Measurements from ENCODE around the gene SMCO1.
A peak's percentile ranks its signal among the peaks of the same experiment; 100 is the strongest.

The SMCO1 gene

DNA sequence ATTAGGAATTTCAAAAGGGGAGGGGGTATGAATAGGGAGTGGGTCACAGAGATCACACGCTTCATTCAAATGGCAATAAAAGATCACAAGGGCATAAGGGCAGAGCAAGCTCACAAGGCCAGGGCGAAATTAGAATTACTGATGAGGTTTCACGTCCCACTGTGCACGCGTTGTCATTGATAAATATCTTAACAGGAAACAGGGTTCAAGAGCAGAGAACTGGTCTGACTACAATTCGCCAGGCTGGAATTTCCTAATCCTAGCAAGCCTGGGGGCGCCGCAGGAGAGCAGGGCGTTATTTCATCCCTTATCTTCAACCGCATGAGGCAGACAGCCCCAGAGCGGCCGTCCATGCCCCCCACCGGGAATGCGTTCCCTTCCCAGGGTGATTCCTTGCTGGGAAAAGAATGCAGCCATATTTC is 18.1 kb upstream of the SMCO1 start:
- peaks cover 3% of the 10 kb centered on the region for H3K79me1 ChIP-seq (ENCODE audit: low read length)
- no peak overlapping the region for H4K8ac ChIP-seq (ENCODE audit: low read depth, low read length)
- H2BK12ac ChIP-seq (ENCODE audit: low read length) = no peak overlapping the region
- H3K27me3 ChIP-seq (ENCODE audit: insufficient read depth, low read length) = no peaks in the 10 kb centered on the region
- no peak overlapping the region for H2AFZ ChIP-seq (ENCODE audit: insufficient read depth, low read length, poor library complexity)
- no peak overlapping the region for H3K23ac ChIP-seq (ENCODE audit: low read length)
- no peak overlapping the region for H4K12ac ChIP-seq (ENCODE audit: low read depth, low read length)
- H3K4me2 ChIP-seq (ENCODE audit: low read length) = no peak overlapping the region
- no peak overlapping the region for H3K4ac ChIP-seq (ENCODE audit: low read depth, low read length)
- peak; percentile 83 to 87 for DNase-seq
- no peaks in the 10 kb centered on the region for H3K79me2 ChIP-seq (ENCODE audit: control insufficient read depth, insufficient read depth, low read length, poor library complexity)
- H3K18ac ChIP-seq (ENCODE audit: low read length) = no peak overlapping the region
- H3K4me1 ChIP-seq (ENCODE audit: control insufficient read depth in 1 of 2, insufficient read depth in 2 of 2, low read length in 2 of 2) = peaks cover 3 to 5% of the 10 kb centered on the region in 2 experiments
- no peak overlapping the region for H3K27ac ChIP-seq (ENCODE audit: low read depth, low read length)
- no peak overlapping the region for H2BK120ac ChIP-seq (ENCODE audit: insufficient read depth, low read length, poor library complexity)
- no peak overlapping the region for H3K9ac ChIP-seq (ENCODE audit: low read length)
- no peak overlapping the region for H4K91ac ChIP-seq (ENCODE audit: low read depth, low read length)
- H2AK5ac ChIP-seq (ENCODE audit: low read length) = no peak overlapping the region
- H3K9me3 ChIP-seq (ENCODE audit: insufficient read depth, low read depth, low read length) = no peaks in the 10 kb centered on the region
- H2BK5ac ChIP-seq (ENCODE audit: low read depth, low read length, poor library complexity) = no peak overlapping the region
- WGBS (ENCODE audit: extremely low coverage, insufficient coverage, insufficient read length) = no CpG with 5 or more reads among the region's 14 CpGs
- H3K14ac ChIP-seq (ENCODE audit: low read length) = no peak overlapping the region
- H3K4me3 ChIP-seq (ENCODE audit: low read depth, low read length) = no peak overlapping the region
- H3K36me3 ChIP-seq (ENCODE audit: control insufficient read depth in 1 of 2, insufficient read depth in 2 of 2, low read length in 2 of 2) = no peaks in the 10 kb centered on the region

DNA sequence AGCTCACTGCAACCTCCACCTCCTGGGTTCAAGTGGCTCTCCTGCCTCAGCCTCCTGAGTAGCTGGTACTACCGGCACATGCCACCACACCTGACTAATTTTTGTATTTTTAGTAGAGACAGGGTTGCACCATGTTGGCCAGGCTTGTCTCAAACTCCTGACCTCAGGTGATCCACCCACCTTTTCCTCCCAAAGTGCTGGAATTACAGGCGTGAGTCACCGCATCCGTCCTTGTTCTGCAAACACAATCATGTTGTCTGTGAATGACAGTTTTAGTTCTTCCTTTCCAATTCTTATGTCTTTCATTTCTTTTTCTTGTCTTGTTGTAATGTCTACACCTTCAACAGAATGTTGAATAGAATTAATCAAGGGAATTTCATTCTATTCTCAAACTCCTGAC is 16.3 kb upstream of the SMCO1 start:
- no peak for DNase-seq
- Histone ChIP-seq H3K9me3 (ENCODE audit: insufficient read depth, low read depth, low read length) (no peaks in the 10 kb centered on the region), H2AK5ac (ENCODE audit: low read length) (no peak overlapping the region), H3K18ac (ENCODE audit: low read length) (no peak overlapping the region), H2AFZ (ENCODE audit: insufficient read depth, low read length, poor library complexity) (no peak overlapping the region), H3K79me2 (ENCODE audit: control insufficient read depth, insufficient read depth, low read length, poor library complexity) (no peaks in the 10 kb centered on the region), H3K4ac (ENCODE audit: low read depth, low read length) (no peak overlapping the region), H3K36me3 (ENCODE audit: control insufficient read depth in 1 of 2, insufficient read depth in 2 of 2, low read length in 2 of 2) (no peaks in the 10 kb centered on the region), H4K12ac (ENCODE audit: low read depth, low read length) (no peak overlapping the region), H2BK120ac (ENCODE audit: insufficient read depth, low read length, poor library complexity) (no peak overlapping the region), H3K27ac (ENCODE audit: low read depth, low read length) (no peak overlapping the region), H4K8ac (ENCODE audit: low read depth, low read length) (no peak overlapping the region), H3K4me3 (ENCODE audit: low read depth, low read length) (no peak overlapping the region), H3K14ac (ENCODE audit: low read length) (no peak overlapping the region), H3K9ac (ENCODE audit: low read length) (no peak overlapping the region), H4K91ac (ENCODE audit: low read depth, low read length) (no peak overlapping the region), H3K4me1 (ENCODE audit: control insufficient read depth in 1 of 2, insufficient read depth in 2 of 2, low read length in 2 of 2) (peaks cover 3 to 5% of the 10 kb centered on the region in 2 experiments), H2BK12ac (ENCODE audit: low read length) (no peak overlapping the region), H2BK5ac (ENCODE audit: low read depth, low read length, poor library complexity) (no peak overlapping the region), H3K4me2 (ENCODE audit: low read length) (no peak overlapping the region), H3K79me1 (ENCODE audit: low read length) (peaks cover 3% of the 10 kb centered on the region), H3K23ac (ENCODE audit: low read length) (no peak overlapping the region), H3K27me3 (ENCODE audit: insufficient read depth, low read length) (no peaks in the 10 kb centered on the region)
- WGBS (ENCODE audit: extremely low coverage, insufficient coverage, insufficient read length) = no CpG with 5 or more reads among the region's 4 CpGs

DNA sequence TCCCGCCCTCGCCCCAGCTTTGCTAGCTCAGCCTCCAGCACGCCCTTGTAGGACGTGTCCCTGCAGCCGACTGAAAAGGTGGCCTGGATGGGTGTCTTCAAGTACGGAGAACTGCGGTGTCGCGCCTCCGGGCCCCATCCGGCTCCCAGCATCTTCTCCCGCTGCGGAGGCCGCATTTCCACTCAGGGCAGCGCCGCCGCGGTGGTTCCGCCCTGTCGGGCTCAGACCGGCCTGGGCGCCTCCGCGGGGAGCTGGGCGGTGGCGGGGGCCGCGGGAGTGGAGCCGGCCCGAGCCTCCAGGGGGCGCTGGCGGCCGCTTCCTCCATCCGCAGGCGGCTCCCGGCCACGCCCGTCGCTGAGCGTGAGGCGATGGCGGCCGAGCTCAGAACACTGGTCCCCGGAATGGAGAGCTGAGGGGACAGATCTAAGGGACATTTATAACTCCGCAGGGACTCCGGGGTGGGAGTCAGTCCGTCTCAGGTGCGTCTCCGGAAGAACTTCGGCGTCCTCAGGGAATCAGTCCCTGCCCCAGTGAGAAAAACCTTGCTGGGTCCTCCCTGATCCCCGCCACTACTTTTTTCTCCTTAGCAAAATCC is 13.6 kb upstream of the SMCO1 start:
- Histone ChIP-seq H2BK5ac (ENCODE audit: low read depth, low read length, poor library complexity) (peak overlapping the region; percentile 45), H4K8ac (ENCODE audit: low read depth, low read length) (peak overlapping the region; percentile 70), H3K23ac (ENCODE audit: low read length) (no peak overlapping the region), H3K4me2 (ENCODE audit: low read length) (peak overlapping the region; percentile 56), H2BK12ac (ENCODE audit: low read length) (peak overlapping the region; percentile 56), H3K27ac (ENCODE audit: low read depth, low read length) (no peak overlapping the region), H3K36me3 (ENCODE audit: control insufficient read depth in 1 of 2, insufficient read depth in 2 of 2, low read length in 2 of 2) (no peaks in the 10 kb centered on the region), H2BK120ac (ENCODE audit: insufficient read depth, low read length, poor library complexity) (peak overlapping the region; percentile 74), H2AFZ (ENCODE audit: insufficient read depth, low read length, poor library complexity) (peak overlapping the region; percentile 78), H3K9ac (ENCODE audit: low read length) (no peak overlapping the region), H4K12ac (ENCODE audit: low read depth, low read length) (peak overlapping the region; percentile 52), H3K14ac (ENCODE audit: low read length) (peak overlapping the region; percentile 59), H3K4ac (ENCODE audit: low read depth, low read length) (no peak overlapping the region), H4K91ac (ENCODE audit: low read depth, low read length) (peak overlapping the region; percentile 67), H3K4me1 (ENCODE audit: control insufficient read depth in 1 of 2, insufficient read depth in 2 of 2, low read length in 2 of 2) (peaks cover 3 to 5% of the 10 kb centered on the region in 2 experiments), H3K9me3 (ENCODE audit: insufficient read depth, low read depth, low read length) (no peaks in the 10 kb centered on the region), H2AK5ac (ENCODE audit: low read length) (peak overlapping the region; percentile 1), H3K79me2 (ENCODE audit: control insufficient read depth, insufficient read depth, low read length, poor library complexity) (no peaks in the 10 kb centered on the region), H3K79me1 (ENCODE audit: low read length) (peaks cover 3% of the 10 kb centered on the region), H3K4me3 (ENCODE audit: low read depth, low read length) (peak overlapping the region; percentile 53), H3K18ac (ENCODE audit: low read length) (peak overlapping the region; percentile 35), H3K27me3 (ENCODE audit: insufficient read depth, low read length) (no peaks in the 10 kb centered on the region)
- no CpG with 5 or more reads among the region's 52 CpGs for WGBS (ENCODE audit: extremely low coverage, insufficient coverage, insufficient read length)
- peak; percentile 58 to 71 for DNase-seq

DNA sequence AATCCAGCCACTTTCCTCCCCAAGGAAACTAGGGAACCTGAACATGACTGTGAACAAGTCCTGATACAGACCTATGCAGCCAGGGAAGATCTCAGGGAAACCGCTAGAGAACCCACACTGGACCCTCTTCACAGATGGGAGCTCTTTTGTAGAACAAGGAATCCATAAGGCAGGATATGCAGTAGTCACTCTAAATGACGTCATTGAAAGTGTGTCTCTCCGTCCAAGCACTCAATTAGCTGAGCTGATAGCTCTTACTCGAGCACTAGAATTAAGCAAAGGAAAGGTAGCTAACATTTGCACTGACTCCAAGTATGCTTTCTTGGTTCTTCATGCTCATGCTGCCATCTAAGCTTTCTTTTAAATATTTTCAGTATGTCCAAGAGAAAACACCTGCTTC is 10.0 kb upstream of the SMCO1 start:
- Histone ChIP-seq H4K8ac (ENCODE audit: low read depth, low read length) (no peak overlapping the region), H3K79me2 (ENCODE audit: control insufficient read depth, insufficient read depth, low read length, poor library complexity) (no peaks in the 10 kb centered on the region), H2AFZ (ENCODE audit: insufficient read depth, low read length, poor library complexity) (no peak overlapping the region)

More for the DNA sequence above, 10.0 kb upstream of the SMCO1 start:
- no peak overlapping the region for H3K4me3 ChIP-seq (ENCODE audit: low read depth, low read length)
- H3K4ac ChIP-seq (ENCODE audit: low read depth, low read length) = no peak overlapping the region
- no CpG with 5 or more reads among the region's 4 CpGs for WGBS (ENCODE audit: extremely low coverage, insufficient coverage, insufficient read length)
- H3K9ac ChIP-seq (ENCODE audit: low read length) = no peak overlapping the region
- H3K36me3 ChIP-seq (ENCODE audit: control insufficient read depth in 1 of 2, insufficient read depth in 2 of 2, low read length in 2 of 2) = no peaks in the 10 kb centered on the region
- peaks cover 3% of the 10 kb centered on the region for H3K79me1 ChIP-seq (ENCODE audit: low read length)
- H3K14ac ChIP-seq (ENCODE audit: low read length) = no peak overlapping the region
- no peak overlapping the region for H3K4me2 ChIP-seq (ENCODE audit: low read length)
- peaks cover 2 to 3% of the 10 kb centered on the region in 2 experiments for H3K4me1 ChIP-seq (ENCODE audit: control insufficient read depth in 1 of 2, insufficient read depth in 2 of 2, low read length in 2 of 2)
- peaks cover 10% of the 10 kb centered on the region for H3K9me3 ChIP-seq (ENCODE audit: insufficient read depth, low read depth, low read length)
- no peak overlapping the region for H2AK5ac ChIP-seq (ENCODE audit: low read length)
- H3K27me3 ChIP-seq (ENCODE audit: insufficient read depth, low read length) = no peaks in the 10 kb centered on the region
- H2BK5ac ChIP-seq (ENCODE audit: low read depth, low read length, poor library complexity) = no peak overlapping the region
- no peak overlapping the region for H2BK120ac ChIP-seq (ENCODE audit: insufficient read depth, low read length, poor library complexity)
- H3K18ac ChIP-seq (ENCODE audit: low read length) = no peak overlapping the region
- no peak overlapping the region for H2BK12ac ChIP-seq (ENCODE audit: low read length)
- H3K23ac ChIP-seq (ENCODE audit: low read length) = no peak overlapping the region
- no peak overlapping the region for H4K12ac ChIP-seq (ENCODE audit: low read depth, low read length)
- H3K27ac ChIP-seq (ENCODE audit: low read depth, low read length) = no peak overlapping the region
- no peak for DNase-seq
- H4K91ac ChIP-seq (ENCODE audit: low read depth, low read length) = no peak overlapping the region
